ENCODE measurements around the gene KSR2. TPM values are rescaled to one million over a fixed set of nuclear protein-coding genes. Genes with fewer than 3 reads are reported as not detected.
A peak's percentile ranks its signal among the peaks of the same experiment; 100 is the strongest.

Gene KSR2
- total RNA-seq, 4 donors from 2014 or later: under 0.01 to 0.06 (median 0.03) TPM

- TF ChIP-seq POLR2A (IDR thresholded peaks at IDR 0.05; ENCODE audit: low read depth): no peak
- TF ChIP-seq CTCF (IDR thresholded peaks at IDR 0.05): no peak
- TF ChIP-seq POLR2AphosphoS5 (IDR thresholded peaks at IDR 0.05): no peak
- 88% methylated on average over 5 of the region's 5 CpGs for WGBS
- H3K27me3 ChIP-seq: peaks cover 0 to 30% (median 0%) of the 10 kb centered on the region in 4 donors
- H3K36me3 ChIP-seq: no peaks in the 10 kb centered on the region
- H3K9me3 ChIP-seq: peaks cover 0 to 6% (median 0%) of the 10 kb centered on the region in 4 donors
- peaks cover 0 to 10% (median 9%) of the 10 kb centered on the region in 4 donors for H3K4me1 ChIP-seq
- no peak for DNase-seq (ENCODE audit: extremely low spot score)
- intact Hi-C loops (cut with DNase I): no loop called here
- H3K27ac ChIP-seq (replicated peaks in 1 of 4): no peak overlapping the region
- H3K4me3 ChIP-seq: no peak overlapping the region
These were observed 280.3 kb downstream of the KSR2 start for GRCh38 chr12:117688446-117688845.

GRCh38 chr12:117686911-117687377, 281.8 kb downstream of the KSR2 start:
- Histone ChIP-seq H3K36me3 (no peaks in the 10 kb centered on the region), H3K4me3 (no peak overlapping the region), H3K4me1 (peaks cover 0 to 10% (median 9%) of the 10 kb centered on the region in 4 donors), H3K9me3 (no peaks in the 10 kb centered on the region), H3K27ac (replicated peaks in 1 of 4) (no peak overlapping the region), H3K27me3 (peaks cover 0 to 35% (median 0%) of the 10 kb centered on the region in 4 donors)
- intact Hi-C loops (cut with DNase I): no loop called here
- no peak for DNase-seq (ENCODE audit: extremely low spot score)
- 27% methylated on average over 8 of the region's 8 CpGs for WGBS
- TF ChIP-seq POLR2A (IDR thresholded peaks at IDR 0.05; ENCODE audit: low read depth) (no peak), CTCF (IDR thresholded peaks at IDR 0.05) (no peak), EP300 (IDR thresholded peaks at IDR 0.05) (no peak), POLR2AphosphoS5 (IDR thresholded peaks at IDR 0.05) (no peak)

- intact Hi-C loops (cut with DNase I): no loop called here
- no peak overlapping the region for H3K27ac ChIP-seq (replicated peaks in 1 of 4)
- no peak for DNase-seq (ENCODE audit: extremely low spot score)
These were observed 282.6 kb downstream of the KSR2 start for GRCh38 chr12:117686210-117686609.

GRCh38 chr12:117685110-117685926, 283.5 kb downstream of the KSR2 start:
- Histone ChIP-seq H3K27ac (replicated peaks in 1 of 4) (peak overlapping the region in 1 of 4 donors; percentile 44), H3K4me3 (no peak overlapping the region), H3K36me3 (no peaks in the 10 kb centered on the region), H3K4me1 (peaks cover 0 to 10% (median 9%) of the 10 kb centered on the region in 4 donors), H3K9me3 (no peaks in the 10 kb centered on the region), H3K27me3 (peaks cover 0 to 37% (median 0%) of the 10 kb centered on the region in 4 donors)
- intact Hi-C loops (cut with DNase I): no loop called here
- no peak for DNase-seq (ENCODE audit: extremely low spot score)
- no peak for TF ChIP-seq CTCF (IDR thresholded peaks at IDR 0.05)
- TF ChIP-seq POLR2AphosphoS5 (IDR thresholded peaks at IDR 0.05): peak in 1 of 2 donors; percentile 25
- no peak for TF ChIP-seq POLR2A (IDR thresholded peaks at IDR 0.05; ENCODE audit: low read depth)
- TF ChIP-seq EP300 (IDR thresholded peaks at IDR 0.05): no peak
- WGBS: 30% methylated on average over 10 of the region's 13 CpGs

More at GRCh38 chr12:117686210-117686609, 282.6 kb downstream of the KSR2 start:
- Histone ChIP-seq H3K4me1 (peaks cover 0 to 10% (median 9%) of the 10 kb centered on the region in 4 donors), H3K9me3 (no peaks in the 10 kb centered on the region), H3K4me3 (no peak overlapping the region), H3K36me3 (no peaks in the 10 kb centered on the region), H3K27me3 (peaks cover 0 to 31% (median 0%) of the 10 kb centered on the region in 4 donors)
- TF ChIP-seq EP300 (IDR thresholded peaks at IDR 0.05): no peak
- 91% methylated on average over 1 of the region's 1 CpG for WGBS

- Histone ChIP-seq H3K27me3 (peaks cover 0 to 37% (median 0%) of the 10 kb centered on the region in 4 donors), H3K4me3 (no peak overlapping the region), H3K9me3 (no peaks in the 10 kb centered on the region), H3K4me1 (peaks cover 0 to 10% (median 9%) of the 10 kb centered on the region in 4 donors), H3K36me3 (no peaks in the 10 kb centered on the region), H3K27ac (replicated peaks in 1 of 4) (peak overlapping the region in 1 of 4 donors; percentile 44)
- intact Hi-C loops (cut with DNase I): no loop called here
- DNase-seq (ENCODE audit: extremely low spot score): no peak
- TF ChIP-seq EP300 (IDR thresholded peaks at IDR 0.05) (no peak), POLR2AphosphoS5 (IDR thresholded peaks at IDR 0.05) (no peak), POLR2A (IDR thresholded peaks at IDR 0.05; ENCODE audit: low read depth) (no peak), CTCF (IDR thresholded peaks at IDR 0.05) (no peak)
- WGBS: 90% methylated on average over 6 of the region's 6 CpGs
These were observed 284.3 kb downstream of the KSR2 start for GRCh38 chr12:117684471-117684870.
